HG03095 (cell line): ENCODE results near the gene RBKS.

Experiments
- ATAC-seq: cut with Tn5 transposase; IDR thresholded peaks from one replicate; pipeline ENCODE4 v1.9.1; 2021; ENCODE audit warnings: moderate library complexity; ENCODE audit not compliant: unreplicated experiment

Gene RBKS

DNA sequence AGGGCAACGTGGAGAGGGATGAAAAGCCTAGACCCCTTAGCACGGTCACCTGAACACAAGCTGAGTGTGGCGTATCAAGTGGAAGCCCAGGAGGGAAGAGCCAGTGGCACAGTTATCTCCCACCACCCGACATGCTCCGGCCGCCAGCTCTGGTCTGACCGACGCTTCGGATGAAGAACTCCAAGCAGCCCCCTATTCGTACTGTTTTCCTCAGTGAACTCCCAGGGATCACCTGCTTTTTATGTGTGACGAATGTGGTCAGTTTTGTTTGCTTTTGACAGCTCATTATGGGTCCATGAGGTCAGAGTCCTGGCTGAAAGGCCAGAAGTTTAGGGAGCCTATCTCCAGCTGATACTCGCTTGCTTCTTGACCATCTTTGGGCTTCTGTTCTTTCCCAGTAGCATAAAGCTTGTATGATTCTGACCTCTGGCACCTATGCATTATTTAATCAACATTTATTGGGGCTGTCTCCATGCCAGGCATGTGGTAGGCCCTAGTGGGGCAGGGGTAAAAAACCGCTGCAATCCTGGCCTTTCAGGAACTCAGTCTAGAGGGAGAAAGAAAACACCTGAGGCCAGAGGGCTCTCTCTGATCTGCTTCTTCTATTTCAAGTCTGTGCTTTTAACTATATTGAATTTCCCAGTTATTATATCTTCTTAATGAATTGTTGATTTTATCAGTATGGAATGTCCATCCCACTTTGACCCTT, 151.7 kb downstream of the RBKS start:
- no peak for ATAC-seq

GRCh38 chr2:27737676-27738348, 152.4 kb downstream of the RBKS start:
- no peak for ATAC-seq

DNA sequence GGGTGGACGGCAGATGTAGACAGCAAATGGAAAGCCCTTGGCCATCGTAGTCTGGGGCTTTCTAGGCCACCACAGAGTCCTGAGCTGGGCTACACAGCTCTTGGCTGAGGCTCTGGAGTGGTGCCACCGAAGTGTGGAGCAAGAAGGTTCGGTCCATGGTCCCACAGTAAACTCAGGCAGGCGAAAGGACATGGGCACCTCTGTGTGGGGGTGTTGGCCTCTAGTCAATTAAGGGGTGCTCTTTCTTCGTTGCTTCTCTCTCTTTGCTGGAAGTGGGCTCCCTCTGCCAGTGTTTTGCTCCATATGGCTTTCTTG, 153.3 kb downstream of the RBKS start:
- ATAC-seq: no peak

GRCh38 chr2:27736031-27736889, 153.9 kb downstream of the RBKS start:
- ATAC-seq: no peak

DNA sequence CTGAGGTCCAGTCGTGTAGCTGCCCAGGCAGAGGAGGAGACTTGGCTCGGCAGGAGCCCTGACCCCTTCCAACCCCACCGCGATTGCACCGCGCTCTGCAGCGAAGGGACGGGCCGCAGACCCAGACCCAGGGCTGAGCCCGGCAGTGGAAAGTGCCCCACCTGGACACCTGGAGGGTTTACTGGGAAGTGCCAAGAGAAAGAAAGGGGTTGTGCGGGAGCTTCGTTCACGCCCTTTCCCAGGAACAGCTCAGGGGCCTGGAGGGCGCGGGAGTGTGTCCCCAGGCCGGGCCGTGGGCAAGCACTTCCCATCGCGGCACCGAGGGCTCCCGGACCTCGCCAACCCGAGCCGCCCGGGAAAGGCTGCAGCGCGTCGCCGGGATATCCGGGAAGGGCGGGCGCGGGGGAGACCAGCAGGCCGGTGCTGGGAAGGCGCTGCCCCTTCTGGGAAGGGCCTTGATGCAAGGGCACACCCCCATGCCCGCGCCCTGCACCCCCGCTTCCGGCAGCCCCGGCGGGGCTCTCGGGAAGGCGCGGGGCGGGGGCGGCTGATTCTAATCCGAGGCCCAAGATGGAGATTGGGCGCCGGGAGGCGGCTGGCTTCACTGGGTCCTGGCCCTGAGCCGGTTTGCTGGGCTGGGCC, 154.8 kb downstream of the RBKS start:
- ATAC-seq: no peak

- ATAC-seq: no peak
These were observed 155.9 kb downstream of the RBKS start for GRCh38 chr2:27734305-27734704.
